PC-9 (cell line): ENCODE measurements around the gene GUCD1.

Source experiments
- CTCF ChIP-seq: fragments of 200-600 bp; sonication (generic); conservative IDR thresholded peaks from 2 replicates; pipeline ENCODE4 v1.6.1; 2017; ENCODE audit warnings: mixed run types, antibody characterized with exemption, mild to moderate bottlenecking, moderate library complexity
- EZH2 ChIP-seq: fragments of 200-600 bp; sonication (generic); IDR thresholded peaks from 2 replicates; pipeline ENCODE4 v1.8.0; 2017; ENCODE audit warnings: antibody characterized with exemption, low read depth

- TF ChIP-seq CTCF (no peak), EZH2 (no peak)
Observed at GRCh38 chr22:24503843-24504338, 51.0 kb downstream of the GUCD1 start.
